NB4 (cell line): ENCODE data around the gene NCLN.

Experiments used
- CTCF ChIP-seq: IDR thresholded peaks from one replicate; pipeline ENCODE4 v1.5.1; 2012; ENCODE audit warnings: low read depth, low read length
- POLR2A ChIP-seq: IDR thresholded peaks from 2 replicates; pipeline ENCODE4 v1.6.1; 2011; ENCODE audit warnings: mild to moderate bottlenecking; ENCODE audit not compliant: insufficient read length; ENCODE audit errors: extremely low read depth
- TF ChIP-seq, protein P1 (sequence below): IDR thresholded peaks from 2 replicates; pipeline ENCODE4 v1.6.1; 2011; ENCODE audit warnings: low read depth, low read length

DNA sequence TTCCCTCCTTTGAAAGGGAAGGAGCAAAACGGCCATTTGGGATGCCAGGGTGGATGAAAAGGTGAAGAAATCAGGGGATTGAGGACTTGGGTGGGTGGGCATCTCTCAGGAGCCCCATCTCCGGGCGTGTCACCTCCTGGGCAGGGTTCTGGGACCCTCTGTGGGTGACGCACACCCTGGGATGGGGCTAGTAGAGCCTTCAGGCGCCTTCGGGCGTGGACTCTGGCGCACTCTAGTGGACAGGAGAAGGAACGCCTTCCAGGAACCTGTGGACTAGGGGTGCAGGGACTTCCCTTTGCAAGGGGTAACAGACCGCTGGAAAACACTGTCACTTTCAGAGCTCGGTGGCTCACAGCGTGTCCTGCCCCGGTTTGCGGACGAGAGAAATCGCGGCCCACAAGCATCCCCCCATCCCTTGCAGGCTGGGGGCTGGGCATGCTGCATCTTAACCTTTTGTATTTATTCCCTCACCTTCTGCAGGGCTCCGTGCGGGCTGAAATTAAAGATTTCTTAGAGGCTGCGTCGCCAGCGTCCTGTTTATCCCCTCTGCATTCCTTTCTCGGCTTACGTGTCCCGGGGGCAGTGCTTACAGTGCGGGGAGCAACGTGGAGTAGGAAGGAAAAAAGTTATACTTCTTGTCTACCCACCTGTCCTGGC, 22.4 kb upstream of the NCLN start:
- no peak for TF ChIP-seq POLR2A
- TF ChIP-seq CTCF = peak; percentile 69
- TF ChIP-seq, protein P1, sequence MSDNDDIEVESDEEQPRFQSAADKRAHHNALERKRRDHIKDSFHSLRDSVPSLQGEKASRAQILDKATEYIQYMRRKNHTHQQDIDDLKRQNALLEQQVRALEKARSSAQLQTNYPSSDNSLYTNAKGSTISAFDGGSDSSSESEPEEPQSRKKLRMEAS = no peak
